ENCODE measurements around the gene FGF22.
"Not testable (repeated sequence)": the region's sequence is repeated elsewhere in the genome, so short reads cannot be mapped to it uniquely, and the experiment has no call there.

Gene FGF22

DNA sequence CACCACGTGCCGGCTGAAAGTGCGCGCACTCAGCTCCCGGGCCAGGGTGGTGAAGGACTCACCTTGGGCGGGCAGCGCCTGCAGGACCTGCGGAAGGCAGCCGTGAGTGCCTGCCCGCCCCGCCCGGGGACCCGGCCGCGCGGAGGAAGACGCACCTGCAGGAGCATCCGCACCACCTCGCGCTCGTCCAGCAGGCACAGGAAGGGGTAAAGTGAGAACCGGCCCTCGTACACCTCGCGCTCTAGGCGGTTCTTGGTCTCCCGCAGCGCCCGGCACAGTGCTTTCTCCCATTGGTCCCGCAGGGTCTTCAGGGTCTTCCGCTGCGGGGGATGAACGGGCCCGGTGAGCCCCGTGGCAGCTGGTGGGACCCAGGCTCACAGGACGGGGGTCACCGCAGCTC is 17.0 kb upstream of the FGF22 start:
- no peak for DNase-seq

GRCh38 chr19:623175-623916 is 16.3 kb upstream of the FGF22 start:
- DNase-seq = no peak

DNA sequence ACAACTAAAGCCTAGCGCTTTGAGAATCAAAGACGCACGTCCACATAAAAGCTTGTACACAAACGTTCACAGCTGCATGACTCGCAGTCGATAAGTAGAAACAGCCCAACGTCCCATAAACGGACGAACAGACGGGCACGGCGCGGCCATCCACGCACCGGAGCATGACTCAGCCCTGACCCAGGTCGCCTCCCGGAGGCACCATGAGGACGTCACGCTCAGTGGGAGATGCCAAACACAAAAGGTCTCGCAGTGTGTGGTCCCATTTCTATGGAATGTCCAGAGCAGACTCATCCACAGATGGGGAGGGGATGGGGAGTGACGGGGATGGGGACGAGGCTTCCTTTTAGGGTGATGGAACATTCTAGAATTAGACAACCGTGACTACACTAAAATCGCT is 15.7 kb upstream of the FGF22 start:
- DNase-seq = no peak

DNA sequence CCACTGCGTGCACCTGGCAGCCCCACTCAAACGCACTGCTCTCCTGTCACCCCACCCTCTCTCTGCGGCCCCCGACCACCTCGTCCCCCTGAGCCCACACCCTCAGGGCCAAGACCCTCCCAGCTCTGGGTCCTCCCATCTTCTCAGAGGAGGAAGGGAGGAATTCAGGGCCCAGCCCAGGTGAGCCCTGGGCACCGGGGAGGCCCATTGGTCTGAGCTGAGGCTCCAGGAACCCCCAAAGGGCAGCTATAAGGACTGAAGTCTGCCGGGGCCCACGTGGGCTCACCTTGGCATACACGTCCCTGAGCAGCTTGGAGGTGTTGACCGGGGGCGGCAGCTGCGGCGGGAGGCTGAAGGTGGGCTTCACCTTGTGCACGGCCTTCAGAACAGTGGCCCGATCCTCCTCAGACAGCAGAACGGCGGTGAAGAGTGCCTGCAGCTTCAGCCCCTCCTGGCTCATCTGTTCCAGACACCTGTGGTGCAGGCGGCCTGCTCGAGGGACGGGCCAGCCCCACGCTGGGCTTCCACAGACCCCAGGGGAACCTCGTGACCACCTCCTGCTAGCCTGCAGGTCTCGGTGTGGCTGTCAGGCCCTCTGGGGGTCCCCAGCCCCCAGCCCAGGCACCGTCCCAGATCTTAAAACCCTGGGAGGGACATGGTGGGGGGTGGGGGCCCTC is 15.1 kb upstream of the FGF22 start:
- no peak for DNase-seq

GRCh38 chr19:625257-625656 is 14.4 kb upstream of the FGF22 start:
- DNase-seq = no peak

GRCh38 chr19:626566-626965 is 13.1 kb upstream of the FGF22 start:
- not testable (repeated sequence) for DNase-seq

- no peak for DNase-seq
Measured at GRCh38 chr19:628168-628567, 11.5 kb upstream of the FGF22 start.

DNA sequence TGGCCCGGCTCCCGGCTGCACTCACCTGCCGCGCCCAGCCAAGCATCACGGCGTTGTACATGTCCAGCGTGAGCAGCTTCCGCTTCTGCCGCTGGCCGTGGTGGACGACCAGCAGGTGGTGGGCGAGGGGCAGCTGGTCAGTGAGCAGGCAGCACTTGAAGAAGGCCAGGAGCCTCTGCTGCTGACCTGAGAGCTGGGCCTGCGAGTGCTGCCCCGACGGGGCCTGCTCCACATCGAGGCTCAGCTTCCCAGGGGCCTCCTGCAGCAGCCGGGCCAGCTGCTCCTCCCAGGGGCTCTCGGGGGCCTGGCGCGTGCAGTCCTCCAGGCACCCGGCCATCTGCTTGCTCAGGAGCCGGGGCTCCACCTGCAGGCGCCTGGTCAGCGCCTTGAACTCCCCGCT is 10.2 kb upstream of the FGF22 start:
- not testable (repeated sequence) for DNase-seq

- DNase-seq = no peak
Measured at GRCh38 chr19:629961-630714, 9.5 kb upstream of the FGF22 start.

GRCh38 chr19:632579-633067 is 7.1 kb upstream of the FGF22 start:
- DNase-seq = no peak

- peak; percentile 90 to 96 (median 94) for DNase-seq
Measured at GRCh38 chr19:633068-633785, 6.5 kb upstream of the FGF22 start, which contains the start of gene POLRMT. TSS of gene POLRMT (minus strand) at chr19:633537. CDS start at chr19:633512, 25 bp downstream.

DNA sequence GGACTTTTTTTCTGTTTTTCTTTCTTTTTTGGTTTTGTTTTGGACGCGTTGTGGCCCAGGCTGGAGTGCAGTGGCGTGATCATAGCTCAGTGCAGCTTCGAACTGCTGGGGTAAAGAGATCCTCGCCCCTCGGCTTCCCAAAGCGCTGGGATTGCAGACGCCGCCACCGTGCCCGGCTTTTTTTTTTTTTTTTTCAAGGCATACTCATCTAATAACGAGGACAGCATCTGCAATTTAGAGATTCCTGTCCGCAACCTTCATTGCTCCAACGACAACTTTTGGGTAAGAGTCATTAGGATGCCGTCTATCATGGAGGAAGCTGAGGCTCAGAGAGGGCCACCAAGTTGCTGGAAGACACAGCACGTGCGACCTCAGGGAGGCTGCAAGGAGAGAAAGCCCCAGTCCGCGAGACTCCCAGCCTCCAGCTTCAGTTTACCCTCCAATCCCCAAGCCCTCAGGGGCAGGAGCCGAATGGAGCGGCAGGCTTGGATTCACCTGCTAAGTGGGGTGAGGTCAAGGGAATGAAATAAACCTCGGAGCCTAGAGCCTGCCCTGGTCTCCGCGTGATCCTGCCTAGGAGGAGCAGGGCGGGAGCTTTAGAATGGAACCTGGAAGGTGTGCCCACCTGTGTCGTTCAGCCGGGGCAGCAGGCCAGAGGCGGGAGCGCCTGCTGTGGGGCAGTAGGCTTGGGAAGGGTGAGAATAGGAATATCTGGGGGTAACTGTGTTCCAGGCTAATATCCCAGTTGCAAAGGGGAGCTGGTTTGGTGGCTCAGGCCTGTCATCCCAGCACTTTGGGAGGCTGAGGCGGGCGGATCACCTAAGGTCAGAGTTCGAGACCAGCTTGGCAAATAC is 5.7 kb upstream of the FGF22 start:
- no peak for DNase-seq

- no peak for DNase-seq
Measured at GRCh38 chr19:634975-635652, 4.6 kb upstream of the FGF22 start.

- DNase-seq = no peak
Measured at GRCh38 chr19:638906-639252, 800 bp upstream of the FGF22 start.

DNA sequence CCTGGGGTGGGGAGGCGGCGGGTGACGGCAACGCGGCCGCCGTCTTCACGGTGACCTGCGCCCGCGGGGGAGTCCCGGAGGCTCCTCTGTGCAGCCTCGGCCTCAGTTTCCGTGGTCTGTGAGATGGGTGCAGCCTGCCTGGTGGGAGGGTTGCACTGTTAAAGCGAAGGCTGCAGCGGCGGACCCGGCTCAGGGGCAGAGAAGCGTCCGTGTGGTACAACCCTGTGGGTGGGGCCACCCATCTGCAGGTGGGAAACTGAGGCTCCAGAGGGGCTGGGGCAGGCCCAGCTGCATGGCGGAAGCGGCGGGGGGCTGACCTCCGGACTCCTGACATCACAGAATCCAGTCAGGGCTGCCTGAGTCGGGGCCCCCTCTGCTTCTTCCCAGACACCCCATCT is 481 bp downstream of the FGF22 start:
- no peak for DNase-seq

- no peak for DNase-seq
Measured at GRCh38 chr19:640606-641189, 1.0 kb downstream of the FGF22 start.

GRCh38 chr19:641702-642101 is 2.0 kb downstream of the FGF22 start:
- DNase-seq = no peak

GRCh38 chr19:642767-643727 is 3.4 kb downstream of the FGF22 start:
- DNase-seq = no peak

GRCh38 chr19:643736-644135 is 4.1 kb downstream of the FGF22 start:
- no peak for DNase-seq

DNA sequence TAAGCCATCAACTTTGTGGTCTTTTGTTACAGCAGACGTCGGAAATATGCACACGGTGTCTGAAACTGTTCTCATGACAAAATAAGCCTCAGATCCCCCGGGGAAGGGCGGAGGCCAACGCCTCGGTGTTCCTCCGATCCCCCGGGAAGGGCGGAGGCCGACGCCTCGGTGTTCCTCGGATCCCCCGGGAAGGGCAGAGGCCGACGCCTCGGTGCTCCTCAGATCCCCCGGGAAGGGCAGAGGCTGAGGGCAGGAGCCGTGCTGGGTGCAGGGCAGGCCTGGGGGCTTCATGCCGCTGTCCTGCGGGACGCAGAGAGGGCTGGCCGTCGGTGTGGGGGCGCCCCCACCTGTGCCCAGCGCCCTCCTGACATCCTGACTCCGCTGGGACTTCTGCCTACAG is 4.7 kb downstream of the FGF22 start:
- DNase-seq = no peak
